HEK293T (cell line): Measurements from ENCODE around the gene SEPSECS.

ENCODE experiments used
- BHLHE40 ChIP-seq: fragments of 450-650 bp; IDR thresholded peaks from 2 replicates; pipeline ENCODE4 v1.6.1; 2016; ENCODE audit warnings: mild to moderate bottlenecking, moderate library complexity, borderline replicate concordance
- CTBP1 ChIP-seq: fragments of 450-650 bp; IDR thresholded peaks from 2 replicates; pipeline ENCODE4 v1.6.1; 2016; ENCODE audit warnings: borderline replicate concordance
- ELF4 ChIP-seq: fragments of 450-650 bp; IDR thresholded peaks from 2 replicates; pipeline ENCODE4 v1.6.1; 2017; ENCODE audit warnings: antibody characterized with exemption
- NFRKB ChIP-seq: fragments of 450-650 bp; IDR thresholded peaks from 2 replicates; pipeline ENCODE4 v1.6.1; 2016; ENCODE audit warnings: mild to moderate bottlenecking, moderate library complexity
- PKNOX1 ChIP-seq: fragments of 450-650 bp; IDR thresholded peaks from 2 replicates; pipeline ENCODE4 v1.6.1; 2016
- SP1 ChIP-seq: fragments of 450-650 bp; IDR thresholded peaks from 2 replicates; pipeline ENCODE4 v1.6.1; 2017
- TARDBP ChIP-seq: fragments of 450-650 bp; IDR thresholded peaks from 2 replicates; pipeline ENCODE4 v1.6.1; 2016
- ZNF384 ChIP-seq: fragments of 450-650 bp; IDR thresholded peaks from 2 replicates; pipeline ENCODE4 v1.6.1; 2016

- TF ChIP-seq SP1 (no peak), ELF4 (no peak), TARDBP (no peak), NFRKB (no peak), ZNF384 (no peak), CTBP1 (no peak), BHLHE40 (no peak), PKNOX1 (no peak)
These were observed 53.7 kb downstream of the SEPSECS start for GRCh38 chr4:25106363-25107151.
